HK-2 (cell line): Measurements from ENCODE around the gene LZTS2.

Experiments used
- DNase-seq: peaks from one replicate; pipeline ENCODE4 v3.0.0-alpha.2; 2018; ENCODE audit not compliant: unreplicated experiment

Gene LZTS2

DNA sequence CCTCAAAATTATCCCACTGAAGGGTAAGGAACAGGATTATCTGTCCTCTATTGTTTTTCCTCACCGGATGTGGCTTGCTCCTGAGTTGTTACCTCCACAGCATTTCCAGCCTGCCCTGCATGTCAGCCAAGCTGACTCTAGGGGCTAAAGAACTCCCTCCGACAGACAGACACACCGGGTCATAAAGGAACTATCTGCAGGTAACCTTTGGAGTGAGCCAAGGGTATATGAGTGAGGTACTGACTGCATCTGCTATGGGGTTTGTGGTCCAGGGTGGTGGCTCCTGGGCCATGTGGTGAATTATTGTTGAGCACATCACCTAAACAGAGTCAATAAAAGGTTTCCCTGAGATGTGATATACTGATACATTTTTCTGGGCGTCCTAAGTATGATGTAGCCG, 55.3 kb downstream of the LZTS2 start:
- DNase-seq: no peak

DNA sequence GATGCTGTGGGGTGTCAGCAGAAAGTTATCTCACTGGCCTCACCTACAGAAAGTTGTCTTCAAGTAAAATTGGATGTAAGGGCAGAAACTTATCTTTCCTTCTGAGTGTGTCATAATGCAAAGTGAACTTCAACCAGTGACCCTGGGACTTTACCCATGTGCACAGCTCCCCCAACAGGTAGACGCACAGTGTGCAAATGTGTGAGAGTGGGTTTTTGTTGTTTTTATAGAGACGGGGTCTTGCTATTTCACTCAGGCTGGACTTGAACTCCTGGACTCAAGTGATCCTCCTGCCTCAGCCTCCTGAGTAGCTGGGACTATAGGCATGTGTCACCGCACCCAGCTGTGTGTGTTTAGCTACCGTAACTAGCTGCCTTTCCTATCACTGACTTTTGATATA, 55.8 kb downstream of the LZTS2 start:
- no peak for DNase-seq

DNA sequence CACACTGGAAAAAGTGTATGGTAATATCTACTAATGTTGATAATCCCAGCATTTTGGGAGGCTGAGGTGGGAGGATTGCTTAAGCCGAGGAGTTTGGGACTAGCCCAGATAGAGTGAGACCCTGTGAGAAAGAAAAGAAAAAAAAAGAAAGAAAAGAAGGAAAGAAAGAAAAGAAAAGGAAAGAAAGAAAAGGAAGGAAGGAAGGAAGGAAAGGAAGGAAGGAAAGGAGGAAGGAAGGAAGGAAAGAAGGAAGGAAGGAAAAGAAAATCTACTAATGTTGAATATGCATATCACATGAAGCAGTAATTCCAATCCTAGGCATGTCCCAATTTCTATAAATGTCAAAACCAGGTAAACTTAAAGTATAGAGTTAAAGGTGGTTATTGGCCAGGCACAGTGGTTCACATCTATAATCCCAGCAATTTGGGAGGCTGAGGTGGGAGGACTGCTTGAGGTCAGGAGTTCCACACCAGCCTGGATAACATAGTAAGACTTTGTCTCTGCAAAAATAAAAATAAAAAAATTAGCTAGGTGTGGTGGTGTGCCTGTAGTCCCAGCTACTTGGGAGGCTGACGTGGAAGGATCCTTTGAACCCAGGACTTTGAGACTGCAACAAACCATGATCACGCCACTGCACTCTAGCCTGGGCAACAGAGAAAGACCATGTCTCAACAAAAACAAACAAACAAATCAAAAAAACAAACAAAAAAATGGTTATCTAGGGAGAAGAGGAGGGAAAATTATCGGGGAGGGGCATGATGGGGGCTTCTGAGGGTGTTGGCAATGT, 57.0 kb downstream of the LZTS2 start:
- no peak for DNase-seq
